ENCODE results near the gene ZBTB7C. TPM values are rescaled to one million over a fixed set of nuclear protein-coding genes. Genes with fewer than 3 reads are reported as not detected.

Gene ZBTB7C
- total and polyA plus RNA-seq, 8 donors, result 1.7 to 8.7 (median 2.7) TPM

GRCh38 chr18:48213791-48214190 lies 195.4 kb downstream of the ZBTB7C start:
- DNase-seq (no peak), ATAC-seq (no peak)
- intact Hi-C loops (cut with DNase I), result no loop called here
- H3K27ac ChIP-seq, result no peak overlapping the region
- H3K4me3 ChIP-seq, result no peak overlapping the region
- no peaks in the 10 kb centered on the region for H3K4me1 ChIP-seq
- H3K9me3 ChIP-seq, result no peaks in the 10 kb centered on the region
- TF ChIP-seq CTCF (IDR thresholded peaks at IDR 0.05), result no peak
- H3K27me3 ChIP-seq, result no peaks in the 10 kb centered on the region
- H3K36me3 ChIP-seq, result no peaks in the 10 kb centered on the region

GRCh38 chr18:48208432-48209140 lies 200.6 kb downstream of the ZBTB7C start:
- ATAC-seq, result no peak
- no peak for TF ChIP-seq CTCF (IDR thresholded peaks at IDR 0.05)

GRCh38 chr18:48207733-48208132 lies 201.4 kb downstream of the ZBTB7C start:
- H3K4me1 ChIP-seq, result no peaks in the 10 kb centered on the region
- H3K9me3 ChIP-seq, result no peaks in the 10 kb centered on the region
- H3K27me3 ChIP-seq, result no peaks in the 10 kb centered on the region
- no peak overlapping the region for H3K4me3 ChIP-seq
- intact Hi-C loops (cut with DNase I), result no loop called here
- H3K27ac ChIP-seq, result no peak overlapping the region
- H3K36me3 ChIP-seq, result no peaks in the 10 kb centered on the region
- DNase-seq (no peak), ATAC-seq (no peak)
- TF ChIP-seq CTCF (IDR thresholded peaks at IDR 0.05), result no peak

More at GRCh38 chr18:48208432-48209140, 200.6 kb downstream of the ZBTB7C start:
- no peaks in the 10 kb centered on the region for H3K9me3 ChIP-seq
- no peak for DNase-seq
- H3K27me3 ChIP-seq, result no peaks in the 10 kb centered on the region
- H3K4me3 ChIP-seq, result no peak overlapping the region
- no peak overlapping the region for H3K27ac ChIP-seq
- no peaks in the 10 kb centered on the region for H3K36me3 ChIP-seq
- intact Hi-C loops (cut with DNase I), result no loop called here
- no peaks in the 10 kb centered on the region for H3K4me1 ChIP-seq

GRCh38 chr18:48206887-48207286 lies 202.3 kb downstream of the ZBTB7C start:
- intact Hi-C loops (cut with DNase I), result no loop called here
- no peak for TF ChIP-seq CTCF (IDR thresholded peaks at IDR 0.05)
- Histone ChIP-seq H3K4me1 (no peaks in the 10 kb centered on the region), H3K36me3 (no peaks in the 10 kb centered on the region), H3K9me3 (no peaks in the 10 kb centered on the region), H3K27ac (no peak overlapping the region), H3K27me3 (no peaks in the 10 kb centered on the region), H3K4me3 (no peak overlapping the region)
- no peak for DNase-seq
- no peak for ATAC-seq

- H3K27me3 ChIP-seq, result no peaks in the 10 kb centered on the region
- no peak overlapping the region for H3K4me3 ChIP-seq
- peak; percentile 77 for ATAC-seq
- no peak overlapping the region for H3K27ac ChIP-seq
- H3K36me3 ChIP-seq, result no peaks in the 10 kb centered on the region
- intact Hi-C loops (cut with DNase I), result no loop called here
- H3K4me1 ChIP-seq, result no peaks in the 10 kb centered on the region
- no peak for DNase-seq
- no peak for TF ChIP-seq CTCF (IDR thresholded peaks at IDR 0.05)
- H3K9me3 ChIP-seq, result no peaks in the 10 kb centered on the region
These were observed 205.1 kb downstream of the ZBTB7C start for GRCh38 chr18:48203961-48204666.

Data from left lung (tissue), 10 donors.